Cardiac muscle cell (in vitro differentiated cells and primary cell): ENCODE data around the gene NUMB. TPM values are rescaled to one million over a fixed set of nuclear protein-coding genes. Genes with fewer than 3 reads are reported as not detected.

Experiments
- DNase-seq, 2 donors: peaks; one replicate each; pipeline versions ENCODE4 v3.0.0 to v3.0.0-alpha.2; 2010 to 2017; ENCODE audit warnings: low read depth in 1 of 2, low spot score in 1 of 2
- H3K27ac ChIP-seq: fragments of 200-600 bp; sonication (generic); 2 replicates; pipeline ENCODE4 v1.5.1; 2016
- H3K27me3 ChIP-seq: fragments of 200-600 bp; sonication (generic); 2 replicates; pipeline ENCODE4 v1.6.0; 2016; ENCODE audit warnings: control low read depth
- H3K36me3 ChIP-seq: fragments of 200-600 bp; sonication (generic); 2 replicates; pipeline ENCODE4 v1.5.1; 2016; ENCODE audit warnings: control low read depth
- H3K4me1 ChIP-seq: fragments of 200-600 bp; sonication (generic); 2 replicates; pipeline ENCODE4 v1.8.1; 2017; ENCODE audit warnings: low read depth, mild to moderate bottlenecking, mixed run types
- H3K4me3 ChIP-seq: fragments of 200-600 bp; sonication (generic); 2 replicates; pipeline ENCODE4 v1.5.1; 2016; ENCODE audit warnings: mild to moderate bottlenecking
- H3K9me3 ChIP-seq: fragments of 200-600 bp; sonication (generic); 2 replicates; pipeline ENCODE4 v1.5.1; 2017; ENCODE audit warnings: low read depth, mild to moderate bottlenecking, control low read depth
- polyA plus RNA-seq: library from polyadenylated mRNA; unstranded; fragments of >200 nt; fragmentation: Nextera tagmentation; extraction: Ambion mirVana; gene quantifications from 2 replicates; pipeline ENCODE4 v1.2.1, GENCODE V29; 2016
- total RNA-seq: library from RNA; depleted of rRNA; stranded (reverse); fragments of >200 nt; gene quantifications from 2 replicates; pipeline ENCODE4 v1.2.3, GENCODE V29; 2016
- TF ChIP-seq, protein P1 (sequence below): IDR thresholded peaks from 2 replicates; pipeline ENCODE4 v1.5.1; 2012; ENCODE audit warnings: low read depth, mild to moderate bottlenecking, low read length

Gene NUMB
- total and polyA plus RNA-seq, 2 experiments from 2014 or later, result 35.6 to 68.5 TPM

DNA sequence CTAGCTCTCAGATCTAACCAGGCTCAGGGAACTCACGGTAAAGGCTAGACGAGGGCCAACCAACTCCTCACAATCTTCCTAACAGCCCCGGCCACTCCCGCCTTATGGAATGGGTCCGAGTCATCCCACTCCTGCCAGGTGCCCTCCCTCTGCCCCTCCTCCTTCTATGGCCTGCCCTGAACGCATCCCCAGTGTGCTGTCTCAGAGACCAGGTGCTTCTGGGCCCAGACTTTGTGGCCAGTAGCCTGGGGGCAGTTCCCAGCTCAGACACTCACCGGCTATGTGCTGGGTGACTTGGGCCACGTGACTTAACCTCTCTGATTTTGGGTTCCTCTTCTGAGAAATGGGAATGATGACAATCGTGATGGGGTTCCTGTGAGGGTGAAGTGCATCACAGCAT is 198.5 kb downstream of the NUMB start:
- Histone ChIP-seq H3K36me3 (no peaks in the 10 kb centered on the region), H3K27me3 (no peaks in the 10 kb centered on the region), H3K9me3 (no peaks in the 10 kb centered on the region), H3K4me3 (no peak overlapping the region), H3K4me1 (peaks cover 15% of the 10 kb centered on the region), H3K27ac (no peak overlapping the region)
- DNase-seq, result no peak
- TF ChIP-seq, protein P1, sequence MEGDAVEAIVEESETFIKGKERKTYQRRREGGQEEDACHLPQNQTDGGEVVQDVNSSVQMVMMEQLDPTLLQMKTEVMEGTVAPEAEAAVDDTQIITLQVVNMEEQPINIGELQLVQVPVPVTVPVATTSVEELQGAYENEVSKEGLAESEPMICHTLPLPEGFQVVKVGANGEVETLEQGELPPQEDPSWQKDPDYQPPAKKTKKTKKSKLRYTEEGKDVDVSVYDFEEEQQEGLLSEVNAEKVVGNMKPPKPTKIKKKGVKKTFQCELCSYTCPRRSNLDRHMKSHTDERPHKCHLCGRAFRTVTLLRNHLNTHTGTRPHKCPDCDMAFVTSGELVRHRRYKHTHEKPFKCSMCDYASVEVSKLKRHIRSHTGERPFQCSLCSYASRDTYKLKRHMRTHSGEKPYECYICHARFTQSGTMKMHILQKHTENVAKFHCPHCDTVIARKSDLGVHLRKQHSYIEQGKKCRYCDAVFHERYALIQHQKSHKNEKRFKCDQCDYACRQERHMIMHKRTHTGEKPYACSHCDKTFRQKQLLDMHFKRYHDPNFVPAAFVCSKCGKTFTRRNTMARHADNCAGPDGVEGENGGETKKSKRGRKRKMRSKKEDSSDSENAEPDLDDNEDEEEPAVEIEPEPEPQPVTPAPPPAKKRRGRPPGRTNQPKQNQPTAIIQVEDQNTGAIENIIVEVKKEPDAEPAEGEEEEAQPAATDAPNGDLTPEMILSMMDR, result no peak

DNA sequence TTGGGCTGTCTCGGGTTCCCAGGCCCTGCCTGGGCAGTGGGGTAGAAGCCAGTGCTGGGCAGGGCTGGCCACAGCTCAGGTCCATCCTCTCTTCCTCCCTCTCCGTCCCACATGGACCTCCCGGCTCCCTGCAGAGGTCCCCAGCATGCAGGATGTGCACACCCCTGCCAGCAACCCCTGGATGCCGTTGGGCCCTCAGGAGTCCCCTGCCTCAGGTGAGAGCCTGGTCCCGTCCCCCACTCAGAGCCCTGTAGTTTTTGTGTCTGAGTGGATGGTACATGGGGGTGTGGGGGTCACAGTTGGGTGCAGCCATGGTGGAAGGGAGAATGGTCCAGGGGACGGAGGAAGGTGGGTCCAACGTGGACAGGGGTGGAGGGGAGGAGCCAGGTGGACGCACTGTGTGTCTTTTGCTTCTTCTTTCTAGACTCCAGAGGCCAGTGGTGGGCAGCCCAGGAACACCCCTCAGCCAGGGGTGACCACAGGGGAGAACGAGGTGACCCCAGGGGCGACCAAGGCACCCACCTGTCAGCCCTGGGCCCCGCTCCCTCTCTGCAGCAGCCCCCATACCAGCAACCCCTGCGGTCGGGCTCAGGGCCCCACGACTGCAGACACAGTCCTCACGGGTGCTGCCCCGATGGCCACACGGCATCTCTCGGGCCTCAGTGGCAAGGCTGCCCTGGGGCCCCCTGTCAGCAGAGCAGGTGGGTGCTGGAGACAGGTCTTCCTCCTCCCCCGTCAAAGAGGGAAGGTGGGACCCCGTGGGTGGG is 199.3 kb downstream of the NUMB start:
- no peak for DNase-seq
- H3K9me3 ChIP-seq, result no peaks in the 10 kb centered on the region
- no peak overlapping the region for H3K27ac ChIP-seq
- H3K4me1 ChIP-seq, result peaks cover 15% of the 10 kb centered on the region
- H3K27me3 ChIP-seq, result no peaks in the 10 kb centered on the region
- TF ChIP-seq, protein P1, result no peak
- no peak overlapping the region for H3K4me3 ChIP-seq
- no peaks in the 10 kb centered on the region for H3K36me3 ChIP-seq

DNA sequence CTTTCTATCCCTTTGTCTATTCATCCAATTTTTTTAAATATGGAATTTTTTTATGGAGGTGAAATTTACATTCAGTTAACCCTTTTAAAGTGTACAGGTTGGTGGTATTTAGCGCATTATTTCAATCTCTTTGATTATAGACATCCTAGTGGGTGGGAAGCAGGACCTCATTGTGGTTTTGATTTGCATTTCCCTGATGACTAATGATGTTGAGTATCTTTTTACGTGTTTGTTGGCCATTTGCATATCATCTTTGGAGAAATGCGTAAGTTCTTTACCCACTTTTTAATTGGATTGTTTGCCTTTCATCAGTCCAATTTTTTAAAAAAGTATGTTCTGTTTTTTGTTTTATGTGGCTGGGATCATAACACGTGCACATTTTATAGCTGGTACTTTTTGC is 200.3 kb downstream of the NUMB start:
- TF ChIP-seq, protein P1, result no peak
- Histone ChIP-seq H3K9me3 (no peaks in the 10 kb centered on the region), H3K4me1 (peaks cover 15% of the 10 kb centered on the region), H3K27ac (no peak overlapping the region), H3K27me3 (no peaks in the 10 kb centered on the region), H3K36me3 (no peaks in the 10 kb centered on the region), H3K4me3 (no peak overlapping the region)
- DNase-seq, result no peak

DNA sequence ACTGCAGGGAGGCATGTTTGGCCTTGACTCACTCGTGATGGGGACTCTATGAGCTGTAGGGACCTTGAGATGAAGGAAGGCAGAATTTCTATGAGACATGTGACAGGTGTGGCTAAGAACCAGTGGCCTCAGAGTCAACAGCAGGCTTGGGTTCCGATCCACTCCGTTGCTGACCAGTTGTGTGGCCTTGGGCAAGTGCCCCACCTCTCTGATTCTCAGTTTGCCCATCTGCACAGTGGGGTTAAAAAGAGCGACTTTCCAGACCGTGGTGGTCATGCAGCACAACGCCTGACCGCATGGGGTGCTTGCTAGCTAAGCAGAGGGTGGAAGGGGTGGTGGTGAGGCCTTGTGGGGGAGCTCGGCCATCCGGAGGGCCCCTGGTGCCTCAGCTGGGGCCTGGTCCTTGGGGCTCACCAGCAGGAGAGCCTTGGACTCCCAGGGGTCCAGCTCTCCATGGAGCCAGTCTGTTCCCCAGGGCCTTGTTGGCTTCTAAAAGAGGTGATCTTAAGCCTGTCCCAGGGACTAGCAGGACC is 202.6 kb downstream of the NUMB start:
- TF ChIP-seq, protein P1, result no peak
- Histone ChIP-seq H3K27me3 (no peaks in the 10 kb centered on the region), H3K4me3 (no peak overlapping the region), H3K4me1 (peaks cover 5% of the 10 kb centered on the region), H3K36me3 (no peaks in the 10 kb centered on the region), H3K27ac (no peak overlapping the region), H3K9me3 (no peaks in the 10 kb centered on the region)
- no peak for DNase-seq

GRCh38 chr14:73255005-73255400 is 203.3 kb downstream of the NUMB start:
- TF ChIP-seq, protein P1, result no peak
- DNase-seq, result no peak
- Histone ChIP-seq H3K27ac (no peak overlapping the region), H3K9me3 (no peaks in the 10 kb centered on the region), H3K4me1 (no peaks in the 10 kb centered on the region), H3K4me3 (no peak overlapping the region), H3K27me3 (no peaks in the 10 kb centered on the region), H3K36me3 (no peaks in the 10 kb centered on the region)
